Hepatic stellate cell (primary cell): ENCODE data around the gene PNISR.
"Not testable (repeated sequence)": the region's sequence is repeated elsewhere in the genome, so short reads cannot be mapped to it uniquely, and the experiment has no call there.

ENCODE experiments used
- DNase-seq: peaks from one replicate; pipeline ENCODE4 v3.0.0; 2011; ENCODE audit warnings: low spot score

Gene PNISR

GRCh38 chr6:99424761-99425646 is at the start of gene PNISR:
PNISR (minus strand) TSS chr6:99425308; CDS start chr6:99414659, 10,649 bp downstream.
- DNase-seq = peak; percentile 74

GRCh38 chr6:99473730-99474129 is 48.6 kb upstream of the PNISR start:
- no peak for DNase-seq

- no peak for DNase-seq
Measured at GRCh38 chr6:99471638-99472037, 46.5 kb upstream of the PNISR start.

GRCh38 chr6:99467509-99468106 is 42.5 kb upstream of the PNISR start:
- DNase-seq = peak; percentile 19

GRCh38 chr6:99459133-99459532 is 34.0 kb upstream of the PNISR start:
- not testable (repeated sequence) for DNase-seq

GRCh38 chr6:99458319-99458718 is 33.2 kb upstream of the PNISR start:
- DNase-seq = no peak

- no peak for DNase-seq
Measured at GRCh38 chr6:99446076-99446475, 21.0 kb upstream of the PNISR start.

GRCh38 chr6:99434702-99435530 is 9.8 kb upstream of the PNISR start:
- peak; percentile 11 for DNase-seq

- no peak for DNase-seq
Measured at GRCh38 chr6:99432877-99433276, 7.8 kb upstream of the PNISR start.

- no peak for DNase-seq
Measured at GRCh38 chr6:99431901-99432300, 6.8 kb upstream of the PNISR start.

GRCh38 chr6:99427988-99428387 is 2.9 kb upstream of the PNISR start:
- DNase-seq = no peak

- DNase-seq = no peak
Measured at GRCh38 chr6:99426451-99426757, 1.3 kb upstream of the PNISR start.

- peak; percentile 28 for DNase-seq
Measured at GRCh38 chr6:99425647-99426450, 741 bp upstream of the PNISR start.

- DNase-seq = no peak
Measured at GRCh38 chr6:99424022-99424421, 1.1 kb downstream of the PNISR start.

- DNase-seq = no peak
Measured at GRCh38 chr6:99422912-99423311, 2.2 kb downstream of the PNISR start.

GRCh38 chr6:99416892-99417767 is 8.0 kb downstream of the PNISR start:
- DNase-seq = no peak

- no peak for DNase-seq
Measured at GRCh38 chr6:99416226-99416625, 8.9 kb downstream of the PNISR start.

GRCh38 chr6:99415446-99415845 is 9.7 kb downstream of the PNISR start:
- no peak for DNase-seq

GRCh38 chr6:99412065-99412464 is 13.0 kb downstream of the PNISR start:
- no peak for DNase-seq

GRCh38 chr6:99409672-99410071 is 15.4 kb downstream of the PNISR start:
- no peak for DNase-seq

- no peak for DNase-seq
Measured at GRCh38 chr6:99407076-99407475, 18.0 kb downstream of the PNISR start.
